Right lobe of liver (tissue), 6 donors: Measurements from ENCODE around the gene RBKS. TPM values are rescaled to one million over a fixed set of nuclear protein-coding genes. Genes with fewer than 3 reads are reported as not detected.
"Not testable (repeated sequence)": the region's sequence is repeated elsewhere in the genome, so short reads cannot be mapped to it uniquely, and the experiment has no call there.

ENCODE experiments used
- ATAC-seq, 4 donors: fragments of 200-7000 bp; cut with Tn5 transposase; one replicate each; pipeline ENCODE4 v1.9.1; 2020; ENCODE audit warnings: mild to moderate bottlenecking in 4 of 4, moderate library complexity in 4 of 4
- DNase-seq, 3 donors: peaks; one replicate each; pipeline ENCODE4 v3.0.0-alpha.2; 2020
- H3K27ac ChIP-seq, 3 donors: fragments of 200-600 bp; one replicate each; pipeline ENCODE4 v1.8.0; 2022
- H3K27me3 ChIP-seq, 2 donors: fragments of 200-600 bp; one replicate each; pipeline ENCODE4 v1.8.0; 2022
- H3K36me3 ChIP-seq, 4 donors: fragments of 200-600 bp; sonication (generic) in 1 of 4; one replicate each; pipeline versions ENCODE4 v1.5.1 to v1.8.0; 2017 to 2022; ENCODE audit warnings: control low read depth in 1 of 4
- H3K4me1 ChIP-seq, 4 donors: fragments of 200-600 bp; sonication (generic) in 1 of 4; one replicate each; pipeline versions ENCODE4 v1.5.1 to v1.8.0; 2017 to 2022; ENCODE audit warnings: control low read depth in 1 of 4
- H3K4me3 ChIP-seq, 3 donors: fragments of 200-600 bp; one replicate each; pipeline ENCODE4 v1.8.0; 2022
- H3K9me3 ChIP-seq, 4 donors: fragments of 200-600 bp; sonication (generic) in 1 of 4; one replicate each; pipeline versions ENCODE4 v1.5.1 to v1.8.0; 2017 to 2022; ENCODE audit warnings: control low read depth in 1 of 4
- POLR2A ChIP-seq: fragments of 450-650 bp; IDR thresholded peaks from one replicate; pipeline ENCODE4 v1.6.1; 2017; ENCODE audit warnings: antibody characterized with exemption, mild to moderate bottlenecking
- WGBS: methylation state at CpG from one replicate; pipeline ENCODE4 v1.1.6; 2018; ENCODE audit warnings: low coverage, low lambda C conversion rate; ENCODE audit not compliant: insufficient coverage; ENCODE audit errors: missing lambda C conversion rate; 5-methylcytosine and 5-hydroxymethylcytosine counted together
- intact Hi-C, 2 donors: fragments of 100-400 bp; cut with DNase I; formaldehyde crosslinking; loops; one replicate each; pipeline versions ENCODE4 v1.11.2 to v1.14.1; 2022
- total RNA-seq, 6 experiments: library from RNA; depleted of rRNA in 2 of 6; stranded (reverse); fragments of >200 nt in 2 of 6; fragmentation: NEBNext Ultra II Directional in 3 of 6; extraction: Animal tissue kit (Norgen Biotek cat#: 25700) in 3 of 6; gene quantifications; one replicate each; pipeline versions ENCODE4 v1.1.0 to v1.2.4, GENCODE V29; 2016 to 2023
- TF ChIP-seq, protein P1 (sequence below), 4 donors: fragments of 200-600 bp in 3 of 4; fragments of 450-650 bp in 1 of 4; IDR thresholded peaks; one replicate each; pipeline versions ENCODE4 v1.5.1 to v1.8.0; 2016 to 2022; ENCODE audit warnings: antibody characterized with exemption in 4 of 4, mild to moderate bottlenecking in 2 of 4
- donor health status: DM: no; HTN: yes; CAD: no.
- donor health status: DM: no; HTN: no; CAD: no.
- donor health status: DM: no; HTN: no; CAD: no.
- donor health status: DM: no; HTN: yes; CAD: no.
- donor health status: DM: no; HTN: yes; CAD: no.

RBKS gene
- total RNA-seq, 6 experiments from 2014 or later, result 13.5 to 18.6 (median 16.0) TPM

DNA sequence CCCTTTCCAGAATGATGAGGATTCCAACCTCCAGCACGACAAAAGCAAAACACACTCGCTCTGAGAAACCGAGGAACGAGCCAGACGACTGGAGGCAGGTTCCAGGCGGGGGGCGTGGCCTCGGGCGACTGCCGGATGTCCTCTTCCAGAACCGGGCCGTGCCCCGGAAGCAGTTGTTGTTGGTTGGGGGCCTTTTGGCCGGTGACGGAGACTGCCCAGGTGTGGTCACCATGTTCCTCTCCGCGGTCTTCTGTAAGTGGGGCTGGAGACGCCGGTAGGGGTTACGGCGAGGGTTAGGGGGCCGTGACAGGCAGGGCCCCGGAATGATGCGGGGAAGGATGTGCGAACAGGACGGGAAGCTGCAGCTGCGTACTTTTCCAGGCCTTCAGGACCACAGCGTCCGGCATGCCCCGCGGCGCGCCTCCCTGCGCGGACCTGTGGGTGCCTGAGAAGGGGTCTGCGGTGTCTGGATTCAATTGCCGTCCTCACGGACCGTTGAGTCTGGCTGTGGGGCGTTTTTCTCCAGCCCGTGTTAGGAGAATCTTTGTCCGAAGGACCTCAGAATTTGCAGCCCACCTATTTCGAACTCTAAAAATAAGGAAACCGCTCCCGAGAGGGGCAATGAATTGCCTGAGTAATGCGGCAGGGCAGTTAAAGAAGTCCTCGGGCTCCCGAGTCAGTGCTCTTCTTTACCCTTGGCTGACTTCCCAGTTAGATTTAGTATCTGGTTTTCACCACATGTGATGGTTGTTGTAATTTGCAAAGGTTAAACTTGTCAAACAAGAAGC, 118.4 kb downstream of the RBKS start, which contains the start of gene MRPL33:
MRPL33 (plus strand) TSS at position 172 of the 788 bp plus-strand sequence; CDS start at position 231, 59 bp downstream.
- peak; percentile 96 to 98 (median 98) for ATAC-seq
- Histone ChIP-seq H3K27me3 (no peaks in the 10 kb centered on the region), H3K9me3 (no peaks in the 10 kb centered on the region), H3K27ac (peak within 1 kb of the TSS; percentile 86 to 91 (median 86)), H3K36me3 (peaks cover 0 to 4% (median 0%) of the 10 kb centered on the region in 4 donors), H3K4me1 (peaks cover 0 to 23% (median 7%) of the 10 kb centered on the region in 4 donors), H3K4me3 (peak within 1 kb of the TSS; percentile 85 to 92 (median 88))
- DNase-seq, result peak; percentile 96 to 97 (median 96)
- peak; percentile 78 for TF ChIP-seq POLR2A
- TF ChIP-seq, protein P1, sequence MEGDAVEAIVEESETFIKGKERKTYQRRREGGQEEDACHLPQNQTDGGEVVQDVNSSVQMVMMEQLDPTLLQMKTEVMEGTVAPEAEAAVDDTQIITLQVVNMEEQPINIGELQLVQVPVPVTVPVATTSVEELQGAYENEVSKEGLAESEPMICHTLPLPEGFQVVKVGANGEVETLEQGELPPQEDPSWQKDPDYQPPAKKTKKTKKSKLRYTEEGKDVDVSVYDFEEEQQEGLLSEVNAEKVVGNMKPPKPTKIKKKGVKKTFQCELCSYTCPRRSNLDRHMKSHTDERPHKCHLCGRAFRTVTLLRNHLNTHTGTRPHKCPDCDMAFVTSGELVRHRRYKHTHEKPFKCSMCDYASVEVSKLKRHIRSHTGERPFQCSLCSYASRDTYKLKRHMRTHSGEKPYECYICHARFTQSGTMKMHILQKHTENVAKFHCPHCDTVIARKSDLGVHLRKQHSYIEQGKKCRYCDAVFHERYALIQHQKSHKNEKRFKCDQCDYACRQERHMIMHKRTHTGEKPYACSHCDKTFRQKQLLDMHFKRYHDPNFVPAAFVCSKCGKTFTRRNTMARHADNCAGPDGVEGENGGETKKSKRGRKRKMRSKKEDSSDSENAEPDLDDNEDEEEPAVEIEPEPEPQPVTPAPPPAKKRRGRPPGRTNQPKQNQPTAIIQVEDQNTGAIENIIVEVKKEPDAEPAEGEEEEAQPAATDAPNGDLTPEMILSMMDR (IDR thresholded peaks at IDR 0.05), result no peak
- intact Hi-C loops, result no loop called here
- under 1% methylated on average over 23 of the region's 48 CpGs for WGBS

DNA sequence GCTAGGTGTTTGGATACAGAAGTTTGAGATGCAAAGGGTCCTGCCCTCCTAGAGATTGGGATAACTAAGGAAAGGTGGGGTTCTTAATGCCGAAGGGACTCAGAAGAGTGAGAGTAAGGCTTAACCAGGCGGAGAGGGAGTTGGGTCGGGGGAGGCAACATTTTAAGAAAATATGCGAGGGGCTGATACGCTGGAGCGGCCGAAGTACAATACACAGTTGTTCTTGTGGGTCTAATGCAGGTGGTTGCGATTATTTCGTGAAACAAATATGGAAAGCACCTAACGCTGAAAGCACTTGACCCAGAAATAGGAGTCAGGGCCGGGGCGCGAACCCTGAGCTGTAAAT, 119.0 kb downstream of the RBKS start:
- Histone ChIP-seq H3K9me3 (no peaks in the 10 kb centered on the region), H3K36me3 (peaks cover 0 to 4% (median 0%) of the 10 kb centered on the region in 4 donors), H3K27ac (peak overlapping the region; percentile 86 to 91 (median 86)), H3K4me1 (peaks cover 0 to 22% (median 7%) of the 10 kb centered on the region in 4 donors), H3K4me3 (peak overlapping the region; percentile 85 to 92 (median 88)), H3K27me3 (no peaks in the 10 kb centered on the region)
- DNase-seq (no peak), ATAC-seq (peak in 2 of 4 donors; percentile 2 to 3)
- intact Hi-C loops, result no loop called here
- 20% methylated on average over 10 of the region's 13 CpGs for WGBS
- no peak for TF ChIP-seq POLR2A
- TF ChIP-seq, protein P1 (IDR thresholded peaks at IDR 0.05), result no peak

DNA sequence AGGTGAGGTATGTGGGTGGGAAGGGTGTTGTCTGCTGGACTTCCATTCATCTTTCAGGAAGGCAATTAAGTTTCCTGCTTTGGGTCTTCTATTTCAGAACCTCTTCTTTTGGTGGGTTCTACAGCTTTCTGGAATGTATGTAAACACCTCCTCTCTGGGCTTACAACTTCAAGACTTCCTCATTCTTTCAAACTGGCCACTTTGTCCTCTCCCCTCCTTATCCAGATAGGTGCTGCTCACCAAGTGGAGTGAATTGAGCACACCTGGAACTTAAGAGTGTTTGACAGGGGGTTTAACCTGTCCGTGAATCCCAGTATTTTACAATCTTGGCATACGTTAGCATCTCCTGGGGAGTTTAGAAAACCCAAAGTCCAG, 123.9 kb downstream of the RBKS start:
- no peaks in the 10 kb centered on the region for H3K27me3 ChIP-seq
- TF ChIP-seq, protein P1 (IDR thresholded peaks at IDR 0.05), result no peak
- no peak for TF ChIP-seq POLR2A
- peak overlapping the region in 2 of 3 donors; percentile 25 to 51 for H3K4me3 ChIP-seq
- WGBS, result no CpG with 5 or more reads among the region's 2 CpGs
- peaks cover 0 to 32% (median 16%) of the 10 kb centered on the region in 4 donors for H3K4me1 ChIP-seq
- DNase-seq (no peak), ATAC-seq (no peak)
- no peaks in the 10 kb centered on the region for H3K9me3 ChIP-seq
- H3K27ac ChIP-seq, result peak overlapping the region in 2 of 3 donors; percentile 19 to 64
- H3K36me3 ChIP-seq, result no peaks in the 10 kb centered on the region
- intact Hi-C loops, result no loop called here

DNA sequence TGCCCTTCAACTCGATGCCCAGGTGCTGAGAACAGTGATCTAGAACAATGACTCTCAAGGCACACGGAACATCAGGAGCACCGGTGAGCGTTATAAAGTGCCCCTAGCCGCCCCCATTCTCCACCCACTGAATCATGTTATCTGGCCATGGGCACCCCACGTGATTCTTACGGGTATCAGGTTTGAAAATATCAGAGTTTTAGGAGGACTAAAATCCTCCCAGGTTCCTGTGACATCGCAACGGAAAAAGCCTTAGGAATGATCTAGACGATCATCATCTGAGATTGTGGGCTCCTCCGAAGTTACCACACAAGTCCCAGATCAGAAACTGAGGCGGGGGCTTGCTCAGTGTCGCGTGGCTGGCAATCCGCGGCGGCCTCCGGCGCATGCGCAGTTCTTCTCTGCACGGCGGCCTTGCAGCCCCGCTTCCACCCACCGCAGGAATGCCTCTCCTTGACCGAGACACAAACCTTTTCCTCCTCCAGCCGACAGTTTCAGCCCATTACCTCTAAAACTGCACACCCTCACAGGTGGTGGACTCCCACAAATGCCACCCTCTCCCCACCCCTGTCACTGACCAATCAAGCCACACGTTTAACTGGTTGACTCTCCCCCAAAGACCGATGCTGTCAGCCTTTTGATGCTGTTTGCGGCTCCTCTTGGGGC, 124.4 kb downstream of the RBKS start:
- peaks cover 0 to 32% (median 16%) of the 10 kb centered on the region in 4 donors for H3K4me1 ChIP-seq
- H3K36me3 ChIP-seq, result no peaks in the 10 kb centered on the region
- intact Hi-C loops, result no loop called here
- peak; percentile 67 to 72 (median 68) for DNase-seq
- no peaks in the 10 kb centered on the region for H3K9me3 ChIP-seq
- peak; percentile 49 to 68 (median 58) for ATAC-seq
- TF ChIP-seq POLR2A, result no peak
- TF ChIP-seq, protein P1 (IDR thresholded peaks at IDR 0.05), result no peak
- 15% methylated on average over 14 of the region's 29 CpGs for WGBS
- peak overlapping the region; percentile 23 to 51 (median 25) for H3K4me3 ChIP-seq
- no peaks in the 10 kb centered on the region for H3K27me3 ChIP-seq
- H3K27ac ChIP-seq, result peak overlapping the region in 2 of 3 donors; percentile 19 to 64

DNA sequence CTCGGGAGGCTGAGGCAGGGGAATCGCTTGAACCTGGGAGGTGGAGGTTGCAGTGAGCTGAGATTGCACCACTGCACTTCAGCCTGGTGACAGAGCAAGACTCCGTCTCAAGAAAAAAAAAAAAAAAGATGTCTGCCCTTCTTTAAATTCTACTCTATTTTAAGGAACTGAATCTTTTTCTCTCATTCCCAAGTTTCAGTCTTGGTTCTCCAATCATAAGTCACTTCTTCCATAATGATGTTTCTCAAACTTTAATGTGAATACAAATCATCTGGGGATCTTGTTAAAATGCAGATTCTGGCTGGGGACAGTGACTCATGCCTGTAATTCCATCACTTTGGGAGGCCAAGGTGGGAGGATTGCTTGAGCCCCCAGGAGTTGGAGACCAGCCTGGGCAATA, 125.7 kb downstream of the RBKS start:
- H3K36me3 ChIP-seq, ATAC-seq, DNase-seq, H3K9me3 ChIP-seq, H3K4me3 ChIP-seq, H3K27me3 ChIP-seq, intact Hi-C loops: not testable (repeated sequence)
- peak overlapping the region in 1 of 3 donors; percentile 72 for H3K27ac ChIP-seq
- 53% methylated on average over 3 of the region's 3 CpGs for WGBS
- peaks cover 0 to 32% (median 16%) of the 10 kb centered on the region in 4 donors for H3K4me1 ChIP-seq
